Measurements from ENCODE around the gene PCP4. TPM values are rescaled to one million over a fixed set of nuclear protein-coding genes. Genes with fewer than 3 reads are reported as not detected.
"Not testable (repeated sequence)": the region's sequence is repeated elsewhere in the genome, so short reads cannot be mapped to it uniquely, and the experiment has no call there.

Gene PCP4
- total RNA-seq, 1 donor from 2014 or later, result not detected

DNA sequence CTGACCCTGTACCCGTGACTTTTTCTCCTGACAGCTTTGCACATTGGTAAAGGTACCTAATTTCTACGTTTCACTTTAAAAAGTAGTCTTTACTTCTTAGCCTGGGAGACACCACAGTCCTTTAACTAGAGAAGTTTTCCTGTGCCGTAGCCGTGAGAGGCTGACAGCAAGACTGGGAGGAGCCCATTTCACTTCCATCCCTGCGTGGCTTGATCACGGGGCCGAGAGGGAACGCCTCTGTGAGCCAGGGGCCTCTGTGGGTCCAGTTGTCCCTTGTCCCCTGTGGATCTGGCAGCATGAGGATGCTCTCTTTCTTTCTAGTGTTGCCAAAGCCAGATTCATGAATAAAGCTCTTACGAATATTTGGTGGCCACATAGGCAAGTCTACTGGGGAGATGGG is 21.6 kb downstream of the PCP4 start:
- Mint-ChIP-seq H3K36me3 (ENCODE audit: low read depth) (no peaks in the 10 kb centered on the region), H3K4me3 (ENCODE audit: unreplicated experiment) (no peak overlapping the region), H3K27ac (ENCODE audit: unreplicated experiment) (no peak overlapping the region), H3K9me3 (ENCODE audit: low read depth) (peaks cover 2% of the 10 kb centered on the region), H3K27me3 (ENCODE audit: low read depth) (peaks cover 6% of the 10 kb centered on the region), H3K4me1 (ENCODE audit: low read depth) (no peaks in the 10 kb centered on the region)
- TF ChIP-seq, protein P1, sequence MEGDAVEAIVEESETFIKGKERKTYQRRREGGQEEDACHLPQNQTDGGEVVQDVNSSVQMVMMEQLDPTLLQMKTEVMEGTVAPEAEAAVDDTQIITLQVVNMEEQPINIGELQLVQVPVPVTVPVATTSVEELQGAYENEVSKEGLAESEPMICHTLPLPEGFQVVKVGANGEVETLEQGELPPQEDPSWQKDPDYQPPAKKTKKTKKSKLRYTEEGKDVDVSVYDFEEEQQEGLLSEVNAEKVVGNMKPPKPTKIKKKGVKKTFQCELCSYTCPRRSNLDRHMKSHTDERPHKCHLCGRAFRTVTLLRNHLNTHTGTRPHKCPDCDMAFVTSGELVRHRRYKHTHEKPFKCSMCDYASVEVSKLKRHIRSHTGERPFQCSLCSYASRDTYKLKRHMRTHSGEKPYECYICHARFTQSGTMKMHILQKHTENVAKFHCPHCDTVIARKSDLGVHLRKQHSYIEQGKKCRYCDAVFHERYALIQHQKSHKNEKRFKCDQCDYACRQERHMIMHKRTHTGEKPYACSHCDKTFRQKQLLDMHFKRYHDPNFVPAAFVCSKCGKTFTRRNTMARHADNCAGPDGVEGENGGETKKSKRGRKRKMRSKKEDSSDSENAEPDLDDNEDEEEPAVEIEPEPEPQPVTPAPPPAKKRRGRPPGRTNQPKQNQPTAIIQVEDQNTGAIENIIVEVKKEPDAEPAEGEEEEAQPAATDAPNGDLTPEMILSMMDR (IDR thresholded peaks at IDR 0.05), result no peak
- DNase-seq (ENCODE audit: low spot score), result no peak

DNA sequence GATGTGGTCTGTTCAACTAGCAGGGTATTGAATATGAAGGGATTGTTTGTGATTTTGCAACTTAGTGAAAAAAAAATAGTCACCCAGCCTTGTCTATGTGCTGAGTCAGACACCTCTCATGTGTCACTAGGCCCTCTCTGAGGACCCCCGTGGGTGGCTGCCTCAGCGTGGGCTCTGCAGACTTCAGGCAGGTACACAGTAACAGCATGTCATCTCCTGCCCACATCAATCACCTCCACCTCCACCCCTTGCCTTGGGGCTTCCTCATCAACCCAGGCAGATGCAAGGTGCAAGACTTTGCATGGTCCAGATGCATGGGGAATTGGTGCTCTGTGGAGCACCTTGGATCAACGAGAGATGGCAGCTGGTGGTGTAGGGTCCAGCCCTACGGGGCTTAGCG is 23.9 kb downstream of the PCP4 start:
- Mint-ChIP-seq H3K4me3 (ENCODE audit: unreplicated experiment) (no peak overlapping the region), H3K9me3 (ENCODE audit: low read depth) (peaks cover 12% of the 10 kb centered on the region), H3K27ac (ENCODE audit: unreplicated experiment) (no peak overlapping the region), H3K36me3 (ENCODE audit: low read depth) (no peaks in the 10 kb centered on the region), H3K27me3 (ENCODE audit: low read depth) (peaks cover 8% of the 10 kb centered on the region), H3K4me1 (ENCODE audit: low read depth) (no peaks in the 10 kb centered on the region)
- no peak for DNase-seq (ENCODE audit: low spot score)
- TF ChIP-seq, protein P1 (IDR thresholded peaks at IDR 0.05), result no peak

DNA sequence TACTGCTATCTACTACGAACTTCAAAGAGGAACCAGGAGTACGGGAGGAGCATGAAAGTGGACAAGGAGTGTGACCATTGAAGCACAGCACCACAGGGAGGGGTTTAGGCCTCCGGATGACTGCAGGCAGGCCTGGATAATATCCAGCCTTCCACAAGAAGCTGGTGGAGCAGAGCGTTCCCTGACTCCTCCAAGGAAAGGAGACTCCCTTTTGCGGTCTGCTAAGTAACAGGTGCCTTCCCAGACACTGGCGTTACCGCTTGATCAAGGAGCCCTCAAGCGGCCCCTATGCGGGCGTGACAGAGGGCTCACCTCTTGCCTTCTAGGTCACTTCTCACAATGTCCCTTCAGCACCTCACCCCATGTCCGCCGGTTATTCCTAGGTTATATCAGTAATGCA is 24.6 kb downstream of the PCP4 start:
- H3K36me3 Mint-ChIP-seq (ENCODE audit: low read depth); H3K27me3 Mint-ChIP-seq (ENCODE audit: low read depth): not testable (repeated sequence)
- peaks cover 12% of the 10 kb centered on the region for H3K9me3 Mint-ChIP-seq (ENCODE audit: low read depth)

DNA sequence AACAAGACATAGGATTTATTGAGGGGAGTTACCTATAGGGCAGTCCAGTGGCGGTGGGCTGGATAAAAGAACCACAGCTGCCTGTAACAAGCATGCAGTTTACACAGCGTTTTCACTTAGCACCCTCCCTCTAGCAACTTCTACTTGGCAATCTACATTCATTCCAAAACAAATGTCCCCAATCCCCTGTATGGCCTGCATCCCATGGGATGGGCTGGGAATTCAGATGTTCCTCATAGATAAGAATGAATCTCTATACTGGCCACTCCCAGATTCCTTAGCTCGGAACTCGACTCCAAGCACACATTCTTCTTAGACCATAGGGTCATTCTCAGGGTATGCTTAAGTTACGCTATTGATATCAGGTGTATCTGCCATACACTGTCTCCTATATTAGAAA is 33.3 kb downstream of the PCP4 start:
- no peak overlapping the region for H3K27ac Mint-ChIP-seq (ENCODE audit: unreplicated experiment)
- DNase-seq (ENCODE audit: low spot score), result no peak
- TF ChIP-seq, protein P1 (IDR thresholded peaks at IDR 0.05), result no peak
- no peaks in the 10 kb centered on the region for H3K36me3 Mint-ChIP-seq (ENCODE audit: low read depth)
- H3K27me3 Mint-ChIP-seq (ENCODE audit: low read depth), result peaks cover 2% of the 10 kb centered on the region
- no peak overlapping the region for H3K4me3 Mint-ChIP-seq (ENCODE audit: unreplicated experiment)
- peaks cover 8% of the 10 kb centered on the region for H3K9me3 Mint-ChIP-seq (ENCODE audit: low read depth)
- H3K4me1 Mint-ChIP-seq (ENCODE audit: low read depth), result no peaks in the 10 kb centered on the region

More for the DNA sequence above, 24.6 kb downstream of the PCP4 start:
- not testable (repeated sequence) for DNase-seq (ENCODE audit: low spot score); H3K4me1 Mint-ChIP-seq (ENCODE audit: low read depth); H3K4me3 Mint-ChIP-seq (ENCODE audit: unreplicated experiment); H3K27ac Mint-ChIP-seq (ENCODE audit: unreplicated experiment)

DNA sequence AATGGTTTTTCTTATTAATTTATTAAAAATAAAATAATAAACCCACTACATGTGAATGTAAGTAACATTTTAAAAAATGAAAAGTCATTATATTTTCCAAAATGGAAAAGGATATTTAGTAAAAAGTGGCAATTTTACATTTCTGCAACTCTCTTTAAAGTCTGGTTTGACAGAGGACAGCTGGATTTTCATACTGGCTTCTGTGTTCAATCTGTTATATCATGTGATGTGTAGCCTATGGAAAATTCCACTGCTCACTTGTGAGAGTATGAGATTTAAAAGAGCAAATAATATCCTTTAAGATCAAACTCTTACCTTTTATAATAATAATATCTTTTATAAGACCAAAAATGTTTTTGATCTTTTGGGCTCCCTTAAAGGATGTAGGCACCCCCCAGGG is 33.7 kb downstream of the PCP4 start:
- Mint-ChIP-seq H3K36me3 (ENCODE audit: low read depth) (no peaks in the 10 kb centered on the region), H3K4me3 (ENCODE audit: unreplicated experiment) (no peak overlapping the region), H3K27me3 (ENCODE audit: low read depth) (peaks cover 3% of the 10 kb centered on the region), H3K4me1 (ENCODE audit: low read depth) (no peaks in the 10 kb centered on the region), H3K27ac (ENCODE audit: unreplicated experiment) (no peak overlapping the region), H3K9me3 (ENCODE audit: low read depth) (peaks cover 8% of the 10 kb centered on the region)
- TF ChIP-seq, protein P1 (IDR thresholded peaks at IDR 0.05), result no peak
- DNase-seq (ENCODE audit: low spot score), result no peak

DNA sequence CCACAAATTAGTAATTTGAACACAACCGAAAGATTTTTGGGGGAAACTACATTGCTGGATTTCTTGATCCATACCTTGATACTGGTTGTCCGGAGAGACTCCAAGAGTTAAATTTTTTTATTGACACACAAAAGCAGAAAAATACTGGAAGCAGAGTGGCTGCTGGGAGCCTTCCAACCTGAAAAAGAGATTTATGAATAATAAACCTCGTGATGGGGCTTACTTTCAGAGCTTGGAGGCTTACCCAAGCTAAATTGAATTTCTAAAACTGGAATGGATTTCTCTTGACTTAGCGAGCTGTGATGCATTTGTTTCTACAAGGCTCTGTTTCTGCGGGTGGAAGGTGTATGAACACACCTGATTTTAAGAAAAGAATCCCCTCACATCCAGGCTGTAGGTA is 35.7 kb downstream of the PCP4 start:
- no peak for DNase-seq (ENCODE audit: low spot score)
- Mint-ChIP-seq H3K27me3 (ENCODE audit: low read depth) (peaks cover 6% of the 10 kb centered on the region), H3K27ac (ENCODE audit: unreplicated experiment) (no peak overlapping the region), H3K4me3 (ENCODE audit: unreplicated experiment) (no peak overlapping the region), H3K9me3 (ENCODE audit: low read depth) (peaks cover 3% of the 10 kb centered on the region), H3K4me1 (ENCODE audit: low read depth) (no peaks in the 10 kb centered on the region), H3K36me3 (ENCODE audit: low read depth) (no peaks in the 10 kb centered on the region)
- TF ChIP-seq, protein P1 (IDR thresholded peaks at IDR 0.05), result no peak

All from chondrocyte (in vitro differentiated cells).